Lower leg skin (tissue), 4 donors: Measurements from ENCODE around the gene SLC17A2. TPM values are rescaled to one million over a fixed set of nuclear protein-coding genes. Genes with fewer than 3 reads are reported as not detected.

Source experiments
- DNase-seq, 2 donors: peaks; one replicate each; pipeline ENCODE4 v3.0.0-alpha.2; 2019; ENCODE audit warnings: low spot score in 2 of 2
- H3K4me3 ChIP-seq: fragments of 200-600 bp; sonication (generic); 2 replicates; pipeline ENCODE4 v1.5.1; 2017; ENCODE audit warnings: mild to moderate bottlenecking, low read depth; ENCODE audit not compliant: poor library complexity, severe bottlenecking
- CTCF ChIP-seq, 3 donors: fragments of 450-650 bp; IDR thresholded peaks; one replicate each; pipeline ENCODE4 v1.5.1; 2016; ENCODE audit warnings: antibody characterized with exemption in 3 of 3, mild to moderate bottlenecking in 3 of 3, moderate library complexity in 2 of 3
- POLR2A ChIP-seq, 2 donors: fragments of 450-650 bp; IDR thresholded peaks; one replicate each; pipeline ENCODE4 v1.6.1; 2016 to 2017; ENCODE audit warnings: antibody characterized with exemption in 2 of 2, mild to moderate bottlenecking in 1 of 2, moderate library complexity in 1 of 2
- WGBS, 2 donors: methylation state at CpG; one replicate each; pipeline ENCODE4 v1.1.5; 2018; 5-methylcytosine and 5-hydroxymethylcytosine counted together
- intact Hi-C: fragments of 100-400 bp; cut with DNase I; formaldehyde crosslinking; loops from one replicate; pipeline ENCODE4 v1.15.0; 2023; ENCODE audit warnings: low total_unique reads
- total RNA-seq, 4 donors: library from RNA; depleted of rRNA; stranded (reverse); fragments of >200 nt; gene quantifications; one replicate each; pipeline ENCODE4 v1.1.0, GENCODE V29; 2016

The SLC17A2 gene
- total RNA-seq, 4 donors from 2014 or later = not detected

GRCh38 chr6:25962149-25963127 is 31.9 kb upstream of the SLC17A2 start, which contains the start of gene TRIM38:
Gene TRIM38, plus strand, starts transcription at chr6:25962802. Its CDS starts 3,721 bp downstream, at chr6:25966523.
- TF ChIP-seq CTCF (IDR thresholded peaks at IDR 0.05) (no peak), POLR2A (IDR thresholded peaks at IDR 0.05) (peak in 1 of 2 donors; percentile 64)
- 1% methylated on average over 11 of the region's 11 CpGs for WGBS, 2 donors
- intact Hi-C loops = no loop called here

DNA sequence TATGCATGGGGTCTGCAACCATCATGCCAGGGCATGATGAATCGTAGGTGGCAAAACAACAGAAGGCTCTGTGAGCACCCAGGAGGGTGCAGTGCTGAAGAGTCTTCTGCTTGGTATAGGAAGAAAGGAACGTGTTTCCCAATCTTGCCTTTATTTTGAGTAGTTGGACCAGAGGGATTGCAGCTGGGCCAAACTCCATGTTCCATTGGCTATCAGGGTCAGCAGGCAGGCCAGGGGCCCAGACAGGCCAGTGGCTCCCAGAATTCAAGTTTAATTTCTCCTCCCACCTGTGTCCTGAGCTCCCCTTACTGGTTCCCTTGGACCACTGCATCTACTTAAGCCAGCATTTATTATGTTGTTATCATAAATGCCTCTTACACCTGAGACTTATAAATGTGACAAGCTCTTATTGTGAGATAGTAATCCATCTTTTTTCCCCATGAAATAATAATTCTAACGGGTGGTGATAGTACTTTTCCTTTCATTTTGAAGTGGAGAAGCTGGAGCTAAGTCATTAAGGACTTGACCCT is 31.2 kb upstream of the SLC17A2 start:
- no peak overlapping the region for H3K4me3 ChIP-seq
- WGBS, 2 donors = 53 to 63% methylated on average over 3 of the region's 3 CpGs
- TF ChIP-seq POLR2A (IDR thresholded peaks at IDR 0.05) (no peak), CTCF (IDR thresholded peaks at IDR 0.05) (no peak)
- intact Hi-C loops = no loop called here
- no peak for DNase-seq

More at GRCh38 chr6:25962149-25963127, 31.9 kb upstream of the SLC17A2 start, which contains the start of gene TRIM38:
- DNase-seq = peak; percentile 93 to 94
- H3K4me3 ChIP-seq = peak within 1 kb of the TSS; percentile 50

- H3K4me3 ChIP-seq = no peak overlapping the region
- no peak for TF ChIP-seq POLR2A (IDR thresholded peaks at IDR 0.05)
- TF ChIP-seq CTCF (IDR thresholded peaks at IDR 0.05) = no peak
- WGBS, 2 donors = 89 to 91% methylated on average over 3 of the region's 3 CpGs
- intact Hi-C loops = no loop called here
- no peak for DNase-seq
Observed at GRCh38 chr6:25960734-25961133, 30.2 kb upstream of the SLC17A2 start.

- H3K4me3 ChIP-seq = no peak overlapping the region
- TF ChIP-seq POLR2A (IDR thresholded peaks at IDR 0.05) = no peak
- TF ChIP-seq CTCF (IDR thresholded peaks at IDR 0.05) = no peak
- DNase-seq = no peak
- WGBS, 2 donors = 68 to 80% methylated on average over 2 of the region's 2 CpGs
- intact Hi-C loops = no loop called here
Observed at GRCh38 chr6:25959890-25960536, 29.5 kb upstream of the SLC17A2 start.

- intact Hi-C loops = no loop called here
- DNase-seq = no peak
Observed at GRCh38 chr6:25958700-25959162, 28.2 kb upstream of the SLC17A2 start.

More at GRCh38 chr6:25958700-25959162, 28.2 kb upstream of the SLC17A2 start:
- no peak overlapping the region for H3K4me3 ChIP-seq
- no peak for TF ChIP-seq POLR2A (IDR thresholded peaks at IDR 0.05)
- TF ChIP-seq CTCF (IDR thresholded peaks at IDR 0.05) = no peak
- 58 to 68% methylated on average over 3 of the region's 3 CpGs for WGBS, 2 donors
